ENCODE results near the gene THEM5. TPM values are rescaled to one million over a fixed set of nuclear protein-coding genes. Genes with fewer than 3 reads are reported as not detected.

Gene THEM5
- total and polyA plus RNA-seq, 8 donors: 0.67 to 1.2 (median 1.00) TPM; not detected in 2

DNA sequence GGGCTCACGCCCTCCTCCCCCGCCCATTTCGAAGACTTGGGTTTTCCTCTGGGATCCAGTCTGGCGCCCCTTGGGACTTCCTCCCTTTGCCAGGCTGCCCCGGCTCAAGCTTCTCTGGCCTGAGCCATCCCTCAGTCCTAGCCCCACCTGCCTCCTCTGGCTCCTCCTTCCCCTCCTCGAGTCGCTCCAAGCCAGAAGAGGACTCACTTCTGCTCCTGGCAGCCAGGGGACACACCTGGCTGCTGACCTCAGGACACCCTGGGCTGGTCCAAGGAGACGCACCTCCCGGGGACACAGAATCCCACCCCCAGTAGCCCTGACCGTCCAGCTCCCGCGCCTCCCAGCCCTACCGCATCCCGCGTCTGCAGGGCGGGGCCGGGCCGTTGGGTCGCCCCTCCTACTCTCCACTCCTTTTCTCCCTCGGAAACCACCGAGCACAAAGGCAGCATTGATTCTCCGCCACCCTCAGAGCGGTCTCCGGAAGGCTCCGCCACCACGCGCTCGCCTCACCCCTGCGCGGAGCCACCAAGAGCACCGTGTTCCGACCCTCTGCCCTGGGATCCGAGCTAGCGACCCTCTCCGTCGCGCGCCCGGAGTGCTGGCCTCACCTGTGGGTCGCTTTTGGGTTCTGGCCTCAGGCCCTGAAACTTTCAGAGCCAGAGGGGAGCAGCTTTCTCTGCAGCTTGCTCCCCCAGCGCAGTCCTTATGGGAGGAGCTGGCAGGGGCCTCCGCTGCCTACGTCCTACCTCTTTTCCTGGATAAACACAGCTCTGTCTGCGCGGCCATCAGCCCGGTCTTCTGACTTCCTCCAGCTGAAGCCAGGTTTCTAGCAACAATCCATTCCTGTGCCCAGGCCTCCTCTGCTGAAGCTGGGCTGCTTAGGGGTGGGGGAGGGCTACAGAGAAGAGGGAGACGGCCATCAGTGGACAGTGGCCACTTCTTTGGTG is 13.8 kb downstream of the THEM5 start, which contains the start of gene C2CD4D:
C2CD4D (minus strand) TSS at position 364 of the 947 bp plus-strand sequence. CDS start 831 bp downstream, outside the sequence.
- H3K9me3 ChIP-seq: no peaks in the 10 kb centered on the region
- H3K27ac ChIP-seq: peak within 1 kb of the TSS; percentile 57 to 58
- peak; percentile 63 for ATAC-seq
- intact Hi-C loops (cut with DNase I): no loop called here
- peaks cover 13 to 38% of the 10 kb centered on the region in 2 donors for H3K4me1 ChIP-seq
- TF ChIP-seq, protein P1, sequence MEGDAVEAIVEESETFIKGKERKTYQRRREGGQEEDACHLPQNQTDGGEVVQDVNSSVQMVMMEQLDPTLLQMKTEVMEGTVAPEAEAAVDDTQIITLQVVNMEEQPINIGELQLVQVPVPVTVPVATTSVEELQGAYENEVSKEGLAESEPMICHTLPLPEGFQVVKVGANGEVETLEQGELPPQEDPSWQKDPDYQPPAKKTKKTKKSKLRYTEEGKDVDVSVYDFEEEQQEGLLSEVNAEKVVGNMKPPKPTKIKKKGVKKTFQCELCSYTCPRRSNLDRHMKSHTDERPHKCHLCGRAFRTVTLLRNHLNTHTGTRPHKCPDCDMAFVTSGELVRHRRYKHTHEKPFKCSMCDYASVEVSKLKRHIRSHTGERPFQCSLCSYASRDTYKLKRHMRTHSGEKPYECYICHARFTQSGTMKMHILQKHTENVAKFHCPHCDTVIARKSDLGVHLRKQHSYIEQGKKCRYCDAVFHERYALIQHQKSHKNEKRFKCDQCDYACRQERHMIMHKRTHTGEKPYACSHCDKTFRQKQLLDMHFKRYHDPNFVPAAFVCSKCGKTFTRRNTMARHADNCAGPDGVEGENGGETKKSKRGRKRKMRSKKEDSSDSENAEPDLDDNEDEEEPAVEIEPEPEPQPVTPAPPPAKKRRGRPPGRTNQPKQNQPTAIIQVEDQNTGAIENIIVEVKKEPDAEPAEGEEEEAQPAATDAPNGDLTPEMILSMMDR (IDR thresholded peaks at IDR 0.05): no peak
- H3K4me3 ChIP-seq: peak within 1 kb of the TSS; percentile 32 to 42
- peak in 3 of 4 donors; percentile 60 to 84 (median 74) for DNase-seq
- peaks cover 25 to 50% of the 10 kb centered on the region in 2 donors for H3K27me3 ChIP-seq
- no peaks in the 10 kb centered on the region for H3K36me3 ChIP-seq

DNA sequence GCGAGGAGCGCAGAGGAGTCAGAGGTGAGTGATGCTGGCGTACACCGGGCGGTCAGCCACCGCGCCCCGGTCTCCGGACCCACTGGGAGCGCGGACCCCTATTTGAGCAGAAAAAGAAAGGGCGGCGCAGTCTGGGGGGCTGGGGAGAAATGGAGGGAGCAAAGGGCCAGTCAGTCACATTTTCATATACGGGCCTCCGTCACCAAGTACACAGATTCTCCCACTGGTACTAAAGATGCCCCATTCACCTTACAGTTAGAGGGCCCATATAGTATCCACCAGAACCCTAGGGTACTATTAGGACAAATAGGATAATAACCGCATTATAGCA is 14.5 kb downstream of the THEM5 start:
- H3K36me3 ChIP-seq: no peaks in the 10 kb centered on the region
- ATAC-seq: no peak
- H3K4me3 ChIP-seq: peak overlapping the region; percentile 32 to 42
- no peak for DNase-seq
- TF ChIP-seq, protein P1 (IDR thresholded peaks at IDR 0.05): no peak
- H3K9me3 ChIP-seq: no peaks in the 10 kb centered on the region
- intact Hi-C loops (cut with DNase I): no loop called here
- peaks cover 25 to 50% of the 10 kb centered on the region in 2 donors for H3K27me3 ChIP-seq
- H3K27ac ChIP-seq: no peak overlapping the region
- peaks cover 13 to 43% of the 10 kb centered on the region in 2 donors for H3K4me1 ChIP-seq

DNA sequence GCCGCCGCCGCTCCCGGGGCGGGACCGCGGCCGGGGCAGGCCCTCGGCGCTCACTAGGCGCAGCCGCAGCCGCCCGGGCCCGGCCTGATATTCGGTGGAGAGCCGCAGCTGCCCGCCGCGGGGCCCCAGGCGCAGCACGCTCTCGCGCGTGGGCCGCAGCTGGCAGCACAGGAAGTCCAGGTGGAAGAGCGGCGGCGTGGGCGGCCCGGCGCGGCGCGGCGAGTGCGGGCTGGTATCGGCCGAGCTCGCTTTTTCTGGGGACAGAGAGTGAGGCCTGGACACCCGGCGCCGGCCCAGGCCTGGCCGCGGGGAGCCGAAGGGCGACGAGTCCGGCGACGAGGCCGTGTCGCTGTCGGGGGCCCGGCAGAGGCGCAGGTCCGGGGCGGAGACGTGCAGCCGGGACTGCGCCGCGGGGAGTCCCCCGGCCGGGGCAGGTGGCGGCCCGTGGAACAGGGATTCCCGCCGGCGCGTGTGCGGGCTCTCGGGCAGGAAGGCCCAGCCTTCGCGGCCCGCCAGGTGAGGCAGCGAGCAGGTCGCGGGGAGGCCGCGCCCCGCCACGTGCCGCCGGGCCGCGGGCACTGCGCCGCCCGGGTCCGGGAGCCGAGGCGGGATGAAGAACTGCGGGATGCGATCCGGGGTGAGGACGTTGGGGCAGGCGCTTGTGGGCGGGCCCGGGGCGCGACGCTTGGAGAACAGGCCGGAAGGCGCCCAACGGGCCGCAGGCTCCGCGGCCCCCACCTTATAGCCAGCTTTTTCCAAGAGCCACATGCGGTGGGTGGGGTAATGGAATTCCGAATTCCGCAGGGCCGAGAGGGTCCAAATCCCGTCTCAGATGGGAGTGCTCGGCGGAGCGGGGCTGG is 15.1 kb downstream of the THEM5 start:
- H3K27ac ChIP-seq: peak overlapping the region in 1 of 2 donors; percentile 41

DNA sequence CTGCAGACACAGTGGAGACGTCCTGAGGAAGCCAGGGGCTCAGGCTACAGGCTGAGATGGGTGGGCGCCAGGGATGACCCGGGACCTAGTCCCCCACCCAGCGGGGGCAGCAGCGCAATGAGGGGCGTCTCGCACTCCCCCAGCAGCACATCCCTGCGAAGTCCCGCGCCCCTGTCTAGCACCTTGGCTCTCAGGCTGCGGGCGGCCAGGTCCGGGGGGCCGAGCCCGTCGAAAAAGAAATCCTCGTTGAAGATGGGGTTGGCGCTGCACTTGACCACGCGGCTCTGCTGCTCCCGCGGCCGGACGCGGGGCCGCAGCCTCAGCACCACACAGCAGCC is 15.7 kb downstream of the THEM5 start:
- H3K4me1 ChIP-seq: peaks cover 13 to 54% of the 10 kb centered on the region in 2 donors
- H3K27ac ChIP-seq: peak overlapping the region in 1 of 2 donors; percentile 41
- peaks cover 25 to 50% of the 10 kb centered on the region in 2 donors for H3K27me3 ChIP-seq
- peak overlapping the region; percentile 32 to 42 for H3K4me3 ChIP-seq
- no peaks in the 10 kb centered on the region for H3K36me3 ChIP-seq
- ATAC-seq (no peak), DNase-seq (peak in 1 of 4 donors; percentile 72)
- TF ChIP-seq, protein P1 (IDR thresholded peaks at IDR 0.05): no peak
- no peaks in the 10 kb centered on the region for H3K9me3 ChIP-seq
- intact Hi-C loops (cut with DNase I): no loop called here

More for the DNA sequence above, 15.1 kb downstream of the THEM5 start:
- peak overlapping the region; percentile 32 to 42 for H3K4me3 ChIP-seq
- H3K4me1 ChIP-seq: peaks cover 13 to 48% of the 10 kb centered on the region in 2 donors
- H3K36me3 ChIP-seq: no peaks in the 10 kb centered on the region
- DNase-seq: no peak
- intact Hi-C loops (cut with DNase I): no loop called here
- H3K27me3 ChIP-seq: peaks cover 25 to 50% of the 10 kb centered on the region in 2 donors
- no peaks in the 10 kb centered on the region for H3K9me3 ChIP-seq
- TF ChIP-seq, protein P1 (IDR thresholded peaks at IDR 0.05): no peak
- ATAC-seq: peak; percentile 10
